Measurements from ENCODE around the gene HSH2D.

HSH2D gene

DNA sequence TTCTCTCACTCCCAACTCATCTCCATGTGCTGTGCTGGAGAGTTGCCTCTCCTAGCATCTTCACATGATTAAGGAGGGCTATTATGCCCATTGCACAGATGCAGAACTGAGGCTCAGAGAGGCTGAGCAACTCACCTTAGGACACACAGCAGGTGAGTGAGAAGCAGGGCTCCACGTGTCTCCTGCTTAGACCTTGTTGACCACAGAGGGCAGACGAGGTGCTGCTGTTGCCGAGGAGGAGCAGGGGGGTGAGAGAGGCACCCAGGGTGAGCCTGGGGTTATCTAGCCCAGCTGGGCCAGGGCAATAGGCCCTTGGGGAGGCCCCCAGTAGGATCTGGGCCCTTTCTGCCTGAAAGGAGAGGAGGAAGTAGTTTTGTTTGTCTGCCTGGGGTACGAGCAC is 2.4 kb upstream of the HSH2D start:
- Histone ChIP-seq H3K4me3 (ENCODE audit: low read length) (no peak overlapping the region), H3K36me3 (ENCODE audit: insufficient read depth, low read length) (no peaks in the 10 kb centered on the region), H3K9ac (ENCODE audit: low read depth, low read length) (no peak overlapping the region), H3K4me2 (ENCODE audit: low read length) (no peak overlapping the region), H3K9me3 (replicated peaks; ENCODE audit: low read length) (no peaks in the 10 kb centered on the region), H3K27me3 (ENCODE audit: control insufficient read depth, insufficient read depth, low read length) (no peaks in the 10 kb centered on the region), H3K4me1 (ENCODE audit: control insufficient read depth, insufficient read depth, low read length) (no peaks in the 10 kb centered on the region)

GRCh38 chr19:16142032-16142580 is 1.4 kb upstream of the HSH2D start:
- Histone ChIP-seq H3K27me3 (ENCODE audit: control insufficient read depth, insufficient read depth, low read length) (no peaks in the 10 kb centered on the region), H3K36me3 (ENCODE audit: insufficient read depth, low read length) (no peaks in the 10 kb centered on the region), H3K4me3 (ENCODE audit: low read length) (no peak overlapping the region), H3K4me2 (ENCODE audit: low read length) (no peak overlapping the region), H3K9me3 (replicated peaks; ENCODE audit: low read length) (no peaks in the 10 kb centered on the region), H3K9ac (ENCODE audit: low read depth, low read length) (no peak overlapping the region), H3K4me1 (ENCODE audit: control insufficient read depth, insufficient read depth, low read length) (no peaks in the 10 kb centered on the region)

GRCh38 chr19:16144216-16144581 is 714 bp downstream of the HSH2D start:
- Histone ChIP-seq H3K36me3 (ENCODE audit: insufficient read depth, low read length) (no peaks in the 10 kb centered on the region), H3K27me3 (ENCODE audit: control insufficient read depth, insufficient read depth, low read length) (no peaks in the 10 kb centered on the region), H3K9ac (ENCODE audit: low read depth, low read length) (no peak overlapping the region), H3K9me3 (replicated peaks; ENCODE audit: low read length) (no peaks in the 10 kb centered on the region), H3K4me2 (ENCODE audit: low read length) (no peak overlapping the region), H3K4me3 (ENCODE audit: low read length) (no peak overlapping the region), H3K4me1 (ENCODE audit: control insufficient read depth, insufficient read depth, low read length) (peaks cover 6% of the 10 kb centered on the region)

DNA sequence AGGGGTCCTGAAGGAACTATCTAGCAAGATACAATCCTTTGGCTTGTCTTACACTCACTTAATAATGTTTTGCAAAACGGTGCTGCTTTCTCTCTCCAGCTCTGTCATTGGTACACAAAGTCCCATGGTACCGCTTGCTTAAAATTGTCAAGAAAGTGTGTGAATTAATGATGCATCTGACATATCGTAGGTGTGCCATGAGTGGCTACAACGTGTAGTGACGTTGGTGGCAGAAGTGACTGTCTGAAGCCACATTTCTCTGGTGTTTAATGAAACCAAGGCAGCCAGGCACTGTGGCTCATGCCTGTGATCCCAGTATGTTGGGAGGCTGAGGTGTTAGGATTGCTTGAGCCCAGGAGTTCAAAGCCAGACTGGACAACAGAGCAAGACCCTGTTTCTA is 2.6 kb downstream of the HSH2D start:
- peaks cover 6% of the 10 kb centered on the region for H3K4me1 ChIP-seq (ENCODE audit: control insufficient read depth, insufficient read depth, low read length)

DNA sequence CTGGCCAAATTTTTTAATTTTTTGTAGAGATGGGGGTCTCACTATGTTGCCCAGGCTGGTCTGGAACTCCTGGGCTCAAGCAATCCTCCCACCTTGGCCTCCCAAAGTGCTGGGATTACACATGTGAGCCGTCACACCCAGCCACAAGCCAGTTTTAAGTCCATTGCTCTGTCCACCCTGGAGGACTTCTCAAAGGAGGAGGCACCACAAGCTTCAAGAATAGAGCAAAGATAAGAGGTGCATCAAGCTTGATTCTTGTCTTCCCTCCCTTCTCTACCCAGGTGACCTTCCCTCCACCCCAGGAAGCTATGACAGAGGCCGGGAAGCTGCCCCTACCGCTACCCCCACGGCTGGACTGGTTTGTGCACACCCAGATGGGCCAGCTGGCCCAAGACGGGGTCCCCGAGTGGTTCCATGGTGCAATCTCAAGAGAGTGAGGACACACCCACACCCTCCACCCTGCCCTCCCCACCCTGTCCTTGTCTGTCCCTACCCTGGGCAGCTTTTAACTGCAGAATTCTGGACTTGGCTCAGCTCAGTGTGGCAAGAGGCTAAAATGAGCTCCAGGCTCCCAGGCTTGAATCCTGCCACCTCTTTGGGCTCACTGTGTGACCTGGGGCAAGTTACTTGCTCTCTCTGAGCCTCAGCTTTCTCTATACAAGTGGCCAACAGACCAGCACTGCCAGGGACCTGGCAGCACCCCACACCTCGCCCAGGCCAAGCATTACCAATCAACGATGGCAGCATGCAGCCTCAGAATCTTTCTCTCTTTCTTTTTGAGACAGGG is 5.2 kb downstream of the HSH2D start:
- no peak overlapping the region for H3K4me3 ChIP-seq (ENCODE audit: low read length)
- H3K9ac ChIP-seq (ENCODE audit: low read depth, low read length): no peak overlapping the region
- peaks cover 6% of the 10 kb centered on the region for H3K4me1 ChIP-seq (ENCODE audit: control insufficient read depth, insufficient read depth, low read length)
- no peaks in the 10 kb centered on the region for H3K36me3 ChIP-seq (ENCODE audit: insufficient read depth, low read length)
- H3K9me3 ChIP-seq (replicated peaks; ENCODE audit: low read length): no peaks in the 10 kb centered on the region
- no peak overlapping the region for H3K4me2 ChIP-seq (ENCODE audit: low read length)
- H3K27me3 ChIP-seq (ENCODE audit: control insufficient read depth, insufficient read depth, low read length): no peaks in the 10 kb centered on the region

More for the DNA sequence above, 2.6 kb downstream of the HSH2D start:
- Histone ChIP-seq H3K4me2 (ENCODE audit: low read length) (no peak overlapping the region), H3K36me3 (ENCODE audit: insufficient read depth, low read length) (no peaks in the 10 kb centered on the region), H3K27me3 (ENCODE audit: control insufficient read depth, insufficient read depth, low read length) (no peaks in the 10 kb centered on the region), H3K4me3 (ENCODE audit: low read length) (no peak overlapping the region), H3K9ac (ENCODE audit: low read depth, low read length) (no peak overlapping the region), H3K9me3 (replicated peaks; ENCODE audit: low read length) (no peaks in the 10 kb centered on the region)

GRCh38 chr19:16153582-16154336 is 10.3 kb downstream of the HSH2D start:
- no peaks in the 10 kb centered on the region for H3K27me3 ChIP-seq (ENCODE audit: control insufficient read depth, insufficient read depth, low read length)
- no peak overlapping the region for H3K4me3 ChIP-seq (ENCODE audit: low read length)
- H3K36me3 ChIP-seq (ENCODE audit: insufficient read depth, low read length): no peaks in the 10 kb centered on the region
- no peak overlapping the region for H3K4me2 ChIP-seq (ENCODE audit: low read length)
- H3K9ac ChIP-seq (ENCODE audit: low read depth, low read length): no peak overlapping the region
- no peaks in the 10 kb centered on the region for H3K9me3 ChIP-seq (replicated peaks; ENCODE audit: low read length)
- H3K4me1 ChIP-seq (ENCODE audit: control insufficient read depth, insufficient read depth, low read length): peaks cover 4% of the 10 kb centered on the region

DNA sequence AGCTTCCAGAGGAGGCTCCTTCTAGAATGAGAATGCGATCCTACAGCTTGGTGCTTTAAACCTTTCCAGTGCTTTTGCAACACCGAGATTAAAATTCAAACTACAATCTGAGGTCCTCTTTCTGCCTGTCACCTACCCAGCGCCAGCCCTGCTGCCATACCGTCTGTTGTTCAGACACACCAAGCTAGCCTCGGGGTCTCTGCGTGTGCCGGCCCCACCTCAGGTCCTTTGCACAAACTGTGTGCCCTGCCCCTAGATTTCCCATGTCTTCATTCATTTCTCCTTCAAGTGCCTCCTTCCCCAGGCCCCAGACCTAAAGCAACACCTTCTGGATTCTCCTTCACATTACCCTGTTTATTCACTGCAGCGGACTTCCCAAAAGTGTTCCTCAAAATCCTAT is 11.1 kb downstream of the HSH2D start:
- no peak overlapping the region for H3K4me2 ChIP-seq (ENCODE audit: low read length)
- H3K4me3 ChIP-seq (ENCODE audit: low read length): no peak overlapping the region
- no peaks in the 10 kb centered on the region for H3K27me3 ChIP-seq (ENCODE audit: control insufficient read depth, insufficient read depth, low read length)
- H3K9ac ChIP-seq (ENCODE audit: low read depth, low read length): no peak overlapping the region
- H3K4me1 ChIP-seq (ENCODE audit: control insufficient read depth, insufficient read depth, low read length): no peaks in the 10 kb centered on the region
- no peaks in the 10 kb centered on the region for H3K9me3 ChIP-seq (replicated peaks; ENCODE audit: low read length)
- H3K36me3 ChIP-seq (ENCODE audit: insufficient read depth, low read length): no peaks in the 10 kb centered on the region

DNA sequence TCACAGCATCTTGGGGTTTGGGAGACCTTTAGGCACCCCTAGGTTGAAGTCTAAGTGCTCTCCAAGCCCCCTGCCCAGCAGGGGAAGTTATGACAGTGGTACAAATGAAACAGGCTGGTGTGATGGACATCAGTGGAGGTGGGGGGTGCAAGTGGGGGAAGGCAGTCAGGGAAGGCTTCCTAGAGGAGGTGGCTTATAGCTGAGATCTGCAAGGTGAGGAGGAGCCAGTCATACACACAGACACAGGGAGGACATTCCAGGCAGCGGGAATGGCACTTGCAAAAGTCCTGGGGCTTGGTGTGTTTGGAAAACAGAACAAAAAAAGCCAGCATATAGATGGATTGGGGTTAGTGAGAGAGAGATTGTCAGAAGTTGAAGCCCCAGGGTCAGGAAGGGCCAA is 11.6 kb downstream of the HSH2D start:
- Histone ChIP-seq H3K9ac (ENCODE audit: low read depth, low read length) (no peak overlapping the region), H3K27me3 (ENCODE audit: control insufficient read depth, insufficient read depth, low read length) (no peaks in the 10 kb centered on the region), H3K4me2 (ENCODE audit: low read length) (no peak overlapping the region), H3K4me1 (ENCODE audit: control insufficient read depth, insufficient read depth, low read length) (no peaks in the 10 kb centered on the region), H3K9me3 (replicated peaks; ENCODE audit: low read length) (no peaks in the 10 kb centered on the region), H3K4me3 (ENCODE audit: low read length) (no peak overlapping the region), H3K36me3 (ENCODE audit: insufficient read depth, low read length) (no peaks in the 10 kb centered on the region)

DNA sequence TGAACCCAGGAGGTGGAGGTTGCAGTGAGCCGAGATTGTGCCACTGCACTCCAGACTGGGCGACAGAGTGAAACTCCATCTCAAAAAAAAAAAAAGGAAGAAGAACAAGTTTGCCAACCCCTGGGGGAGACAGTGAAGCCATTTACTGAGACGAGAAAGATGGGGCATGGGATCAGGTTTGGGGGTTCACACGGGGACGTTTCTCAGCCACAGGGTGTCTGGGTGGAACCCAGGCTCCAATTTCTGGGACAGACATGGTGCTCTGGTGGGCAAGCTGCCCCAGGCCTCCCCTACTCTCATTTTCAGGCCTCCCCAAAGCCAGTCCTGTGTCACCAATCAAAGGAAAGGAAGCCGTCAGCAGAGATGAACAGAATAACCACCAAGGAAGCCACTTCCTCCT is 13.4 kb downstream of the HSH2D start:
- H3K36me3 ChIP-seq (ENCODE audit: insufficient read depth, low read length): no peaks in the 10 kb centered on the region
- H3K9me3 ChIP-seq (replicated peaks; ENCODE audit: low read length): no peaks in the 10 kb centered on the region
- H3K4me1 ChIP-seq (ENCODE audit: control insufficient read depth, insufficient read depth, low read length): peaks cover 14% of the 10 kb centered on the region
- no peak overlapping the region for H3K4me3 ChIP-seq (ENCODE audit: low read length)
- no peaks in the 10 kb centered on the region for H3K27me3 ChIP-seq (ENCODE audit: control insufficient read depth, insufficient read depth, low read length)
- H3K9ac ChIP-seq (ENCODE audit: low read depth, low read length): no peak overlapping the region
- no peak overlapping the region for H3K4me2 ChIP-seq (ENCODE audit: low read length)

DNA sequence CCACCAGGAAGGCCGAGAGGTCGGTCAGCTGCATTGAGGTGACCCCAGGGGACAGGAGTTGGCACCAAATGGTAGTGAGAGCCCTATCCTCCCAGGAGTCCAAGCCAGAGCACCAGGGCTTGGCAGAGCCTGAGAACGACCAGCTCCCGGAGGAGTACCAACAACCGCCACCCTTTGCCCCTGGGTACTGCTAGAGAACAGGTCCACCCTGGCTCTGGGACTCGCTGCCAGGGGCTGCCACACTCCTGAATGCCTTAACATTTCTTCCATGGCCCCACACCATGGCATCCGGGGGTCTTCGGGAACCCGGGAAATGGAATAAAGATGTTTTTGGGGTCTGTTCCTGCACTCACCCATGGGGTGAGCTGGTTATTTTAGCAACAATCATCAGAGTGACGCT is 14.1 kb downstream of the HSH2D start:
- Histone ChIP-seq H3K4me2 (ENCODE audit: low read length) (no peak overlapping the region), H3K4me3 (ENCODE audit: low read length) (no peak overlapping the region), H3K4me1 (ENCODE audit: control insufficient read depth, insufficient read depth, low read length) (peaks cover 14% of the 10 kb centered on the region), H3K9me3 (replicated peaks; ENCODE audit: low read length) (no peaks in the 10 kb centered on the region), H3K36me3 (ENCODE audit: insufficient read depth, low read length) (no peaks in the 10 kb centered on the region), H3K27me3 (ENCODE audit: control insufficient read depth, insufficient read depth, low read length) (no peaks in the 10 kb centered on the region), H3K9ac (ENCODE audit: low read depth, low read length) (no peak overlapping the region)

- H3K36me3 ChIP-seq (ENCODE audit: insufficient read depth, low read length): no peaks in the 10 kb centered on the region
- H3K4me3 ChIP-seq (ENCODE audit: low read length): no peak overlapping the region
- H3K4me1 ChIP-seq (ENCODE audit: control insufficient read depth, insufficient read depth, low read length): peaks cover 14% of the 10 kb centered on the region
- no peak overlapping the region for H3K9ac ChIP-seq (ENCODE audit: low read depth, low read length)
- H3K27me3 ChIP-seq (ENCODE audit: control insufficient read depth, insufficient read depth, low read length): no peaks in the 10 kb centered on the region
- H3K4me2 ChIP-seq (ENCODE audit: low read length): no peak overlapping the region
- H3K9me3 ChIP-seq (replicated peaks; ENCODE audit: low read length): no peaks in the 10 kb centered on the region
Measured at GRCh38 chr19:16159655-16160054, 16.2 kb downstream of the HSH2D start.

Measured in skeletal muscle satellite cell (primary cell).